A549 (cell line): ENCODE data around the gene LPIN2.

Experiments used
- JUN ChIP-seq, 2 experiments: fragments of >200 bp; sonication (Bioruptor Twin); formaldehyde crosslinking; IDR thresholded peaks; 2 replicates in 1 of 2; 3 replicates in 1 of 2; pipeline ENCODE4 v1.6.1; 2016 to 2017
- MYC ChIP-seq: IDR thresholded peaks from 2 replicates; pipeline ENCODE4 v1.6.1; 2012; ENCODE audit warnings: mild to moderate bottlenecking, inconsistent platforms, low read length, improper control_type of control experiment, borderline replicate concordance
- POLR2A ChIP-seq: IDR thresholded peaks from 2 replicates; pipeline ENCODE4 v1.6.1; 2012; ENCODE audit warnings: mild to moderate bottlenecking, low read length
- REST ChIP-seq: fragments of 200-600 bp; sonication (generic); IDR thresholded peaks from 2 replicates; pipeline ENCODE4 v1.6.1; 2016; ENCODE audit warnings: antibody characterized with exemption, mild to moderate bottlenecking, moderate library complexity
- TF ChIP-seq, protein P1 (sequence below): IDR thresholded peaks from 2 replicates; pipeline ENCODE4 v1.6.1; 2012
- TF ChIP-seq, protein P2 (sequence below): fragments of >200 bp; sonication (Bioruptor Twin); formaldehyde crosslinking; IDR thresholded peaks from 3 replicates; pipeline ENCODE4 v1.5.1; 2016

GRCh38 chr18:2978661-2979106 is 34.3 kb downstream of the LPIN2 start:
- TF ChIP-seq JUN (IDR thresholded peaks at IDR 0.05) (no peak), MYC (no peak), REST (no peak), POLR2A (no peak)
- TF ChIP-seq, protein P1, sequence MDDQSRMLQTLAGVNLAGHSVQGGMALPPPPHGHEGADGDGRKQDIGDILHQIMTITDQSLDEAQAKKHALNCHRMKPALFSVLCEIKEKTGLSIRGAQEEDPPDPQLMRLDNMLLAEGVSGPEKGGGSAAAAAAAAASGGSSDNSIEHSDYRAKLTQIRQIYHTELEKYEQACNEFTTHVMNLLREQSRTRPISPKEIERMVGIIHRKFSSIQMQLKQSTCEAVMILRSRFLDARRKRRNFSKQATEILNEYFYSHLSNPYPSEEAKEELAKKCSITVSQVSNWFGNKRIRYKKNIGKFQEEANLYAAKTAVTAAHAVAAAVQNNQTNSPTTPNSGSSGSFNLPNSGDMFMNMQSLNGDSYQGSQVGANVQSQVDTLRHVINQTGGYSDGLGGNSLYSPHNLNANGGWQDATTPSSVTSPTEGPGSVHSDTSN = no peak
- TF ChIP-seq, protein P2, sequence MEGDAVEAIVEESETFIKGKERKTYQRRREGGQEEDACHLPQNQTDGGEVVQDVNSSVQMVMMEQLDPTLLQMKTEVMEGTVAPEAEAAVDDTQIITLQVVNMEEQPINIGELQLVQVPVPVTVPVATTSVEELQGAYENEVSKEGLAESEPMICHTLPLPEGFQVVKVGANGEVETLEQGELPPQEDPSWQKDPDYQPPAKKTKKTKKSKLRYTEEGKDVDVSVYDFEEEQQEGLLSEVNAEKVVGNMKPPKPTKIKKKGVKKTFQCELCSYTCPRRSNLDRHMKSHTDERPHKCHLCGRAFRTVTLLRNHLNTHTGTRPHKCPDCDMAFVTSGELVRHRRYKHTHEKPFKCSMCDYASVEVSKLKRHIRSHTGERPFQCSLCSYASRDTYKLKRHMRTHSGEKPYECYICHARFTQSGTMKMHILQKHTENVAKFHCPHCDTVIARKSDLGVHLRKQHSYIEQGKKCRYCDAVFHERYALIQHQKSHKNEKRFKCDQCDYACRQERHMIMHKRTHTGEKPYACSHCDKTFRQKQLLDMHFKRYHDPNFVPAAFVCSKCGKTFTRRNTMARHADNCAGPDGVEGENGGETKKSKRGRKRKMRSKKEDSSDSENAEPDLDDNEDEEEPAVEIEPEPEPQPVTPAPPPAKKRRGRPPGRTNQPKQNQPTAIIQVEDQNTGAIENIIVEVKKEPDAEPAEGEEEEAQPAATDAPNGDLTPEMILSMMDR = no peak
